Measurements from ENCODE around the gene GALM.
"Not testable (repeated sequence)": the region's sequence is repeated elsewhere in the genome, so short reads cannot be mapped to it uniquely, and the experiment has no call there.

Gene GALM

GRCh38 chr2:38682620-38683019, 16.7 kb downstream of the GALM start:
- not testable (repeated sequence) for FAIRE-seq

- no peak for FAIRE-seq
Observed at GRCh38 chr2:38683766-38684165, 17.9 kb downstream of the GALM start.

- no peak for FAIRE-seq
Observed at GRCh38 chr2:38685116-38685735, 19.3 kb downstream of the GALM start.

DNA sequence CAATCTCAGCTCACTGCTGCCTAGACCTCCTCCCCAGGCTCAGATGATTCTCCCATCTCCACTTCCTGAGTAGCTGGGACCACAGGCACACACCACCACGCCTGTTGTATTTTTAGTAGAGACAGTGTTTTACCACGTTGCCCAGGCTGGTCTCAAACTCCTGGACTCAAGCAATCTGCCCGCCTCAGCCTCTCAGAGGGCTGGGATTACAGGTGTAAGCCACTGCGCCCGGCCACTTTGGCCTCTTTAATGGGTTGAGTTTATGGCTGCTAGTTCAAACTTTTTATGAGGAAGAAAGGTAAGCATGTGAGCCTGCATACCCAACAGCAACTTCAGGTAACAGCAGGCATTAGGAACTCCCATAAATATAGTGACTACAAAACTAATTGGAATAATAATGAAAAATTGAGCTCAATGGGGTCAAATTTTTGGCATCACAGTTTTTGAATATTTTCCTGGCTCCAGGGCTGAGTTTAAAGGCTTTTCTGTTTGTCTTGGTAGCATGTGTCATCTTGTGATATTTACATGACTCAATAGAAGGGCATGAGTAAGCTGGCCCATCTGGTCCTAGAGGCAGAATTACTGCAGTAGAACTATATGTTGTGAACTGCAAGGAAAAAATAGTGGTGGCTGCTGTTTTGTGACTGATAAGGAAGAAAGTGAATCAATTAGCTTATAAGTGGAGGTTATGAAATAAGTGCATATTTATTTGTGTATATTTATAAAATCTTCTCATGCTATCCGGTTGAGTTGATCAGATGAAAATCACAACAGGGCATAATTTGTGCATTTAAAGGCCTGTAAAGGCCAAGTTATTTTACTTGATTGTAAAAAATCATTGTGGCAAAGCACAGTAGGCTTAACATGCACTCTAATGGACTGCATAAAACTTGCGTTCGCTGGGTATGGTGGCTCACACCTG, 24.8 kb downstream of the GALM start:
- no peak for FAIRE-seq

GRCh38 chr2:38691994-38692393, 26.1 kb downstream of the GALM start:
- no peak for FAIRE-seq

- FAIRE-seq: no peak
Observed at GRCh38 chr2:38692636-38693318, 26.9 kb downstream of the GALM start.

DNA sequence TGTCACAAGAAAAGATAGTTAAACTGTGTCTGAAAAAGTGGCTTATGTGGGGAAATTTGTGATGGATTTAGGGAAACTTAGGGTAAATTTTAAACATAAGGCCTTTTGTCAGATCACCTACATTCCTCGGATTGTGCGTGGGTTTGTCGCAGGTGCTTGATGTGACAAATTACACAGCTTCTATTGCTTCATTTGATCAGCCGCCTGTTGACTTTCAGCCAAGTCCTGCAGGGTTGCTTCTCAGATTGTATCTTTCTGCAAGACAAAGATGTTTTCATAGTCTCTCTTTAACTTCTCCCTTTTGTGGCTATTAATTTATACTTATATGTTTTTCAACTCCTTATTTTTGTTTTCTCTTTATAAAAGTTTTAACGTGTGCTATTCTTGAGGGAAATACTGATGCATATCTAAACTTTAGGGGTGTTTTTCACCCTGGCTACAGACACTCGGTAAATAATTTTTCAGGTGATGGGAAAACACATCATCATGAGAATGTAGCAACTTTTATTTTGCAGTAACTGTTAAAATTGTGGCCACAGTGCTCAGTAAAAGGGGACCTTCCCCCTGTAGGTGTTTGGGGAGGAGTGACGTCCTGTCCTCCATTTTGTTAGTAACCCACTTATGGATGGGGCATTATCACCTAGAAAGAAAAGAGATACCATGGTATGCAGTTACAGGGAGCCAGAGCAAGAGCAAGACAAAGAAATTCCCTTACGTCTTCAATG, 31.4 kb downstream of the GALM start:
- FAIRE-seq: no peak

- FAIRE-seq: no peak
Observed at GRCh38 chr2:38698467-38699003, 32.6 kb downstream of the GALM start.

GRCh38 chr2:38700113-38700785, 34.3 kb downstream of the GALM start:
- FAIRE-seq: no peak

GRCh38 chr2:38700881-38701458, 35.1 kb downstream of the GALM start:
- FAIRE-seq: no peak

DNA sequence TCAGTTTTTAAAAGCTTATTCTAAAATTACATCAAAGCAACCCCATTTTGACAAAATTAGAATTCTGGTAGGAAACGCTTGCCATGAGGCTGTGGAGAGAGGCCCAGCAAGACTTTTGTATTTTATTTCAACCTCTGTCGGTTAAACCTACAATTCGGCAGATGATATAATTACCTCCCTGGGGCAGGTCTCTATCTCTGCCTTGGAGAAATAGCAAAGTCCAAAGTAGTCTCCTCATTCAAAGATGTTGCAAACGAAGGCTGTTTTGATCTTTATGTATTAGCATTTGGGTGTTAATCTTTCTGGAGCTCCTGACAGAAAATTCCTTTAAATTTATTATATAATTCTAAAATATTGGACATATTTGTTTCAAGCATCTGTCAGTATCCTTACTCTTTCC, 35.6 kb downstream of the GALM start:
- no peak for FAIRE-seq

DNA sequence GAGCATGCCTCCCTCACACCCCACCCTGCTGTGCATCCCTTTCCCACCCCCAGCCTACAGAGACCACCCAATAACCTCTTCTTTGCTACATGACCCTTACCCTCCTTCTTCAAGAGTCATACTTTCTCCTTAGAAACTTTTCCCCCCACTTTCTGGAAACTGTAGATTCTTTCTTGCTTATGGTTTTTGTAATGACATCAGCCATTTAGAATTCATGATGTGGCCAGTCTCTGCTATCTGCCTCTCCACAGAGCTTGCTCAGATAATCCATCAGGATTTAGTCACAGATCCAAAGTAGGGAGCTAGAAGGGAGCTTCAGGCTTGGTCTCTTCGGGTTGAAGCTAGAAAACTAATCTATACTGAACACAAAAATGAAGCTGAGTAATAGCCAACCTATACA, 36.5 kb downstream of the GALM start:
- no peak for FAIRE-seq

GRCh38 chr2:38703336-38703735, 37.4 kb downstream of the GALM start:
- FAIRE-seq: not testable (repeated sequence)

DNA sequence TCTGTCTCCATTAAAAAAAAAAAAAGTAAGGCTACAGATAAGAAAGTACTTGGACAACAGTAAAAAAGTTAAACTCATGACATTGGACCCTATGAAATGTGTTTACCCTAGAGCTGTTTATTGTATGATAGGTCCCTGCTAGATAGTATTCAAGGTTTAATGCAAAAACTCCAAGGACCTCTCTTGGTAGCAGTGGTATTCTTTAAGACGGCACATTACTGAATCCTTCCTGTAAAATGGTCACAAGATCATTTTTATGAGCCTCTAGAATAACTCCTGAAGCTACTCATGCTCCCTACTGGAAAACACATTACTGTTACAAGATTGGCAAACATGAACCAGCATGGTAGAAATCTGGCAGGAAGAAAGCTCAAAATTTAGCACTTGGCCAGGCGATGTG, 38.8 kb downstream of the GALM start:
- FAIRE-seq: no peak

DNA sequence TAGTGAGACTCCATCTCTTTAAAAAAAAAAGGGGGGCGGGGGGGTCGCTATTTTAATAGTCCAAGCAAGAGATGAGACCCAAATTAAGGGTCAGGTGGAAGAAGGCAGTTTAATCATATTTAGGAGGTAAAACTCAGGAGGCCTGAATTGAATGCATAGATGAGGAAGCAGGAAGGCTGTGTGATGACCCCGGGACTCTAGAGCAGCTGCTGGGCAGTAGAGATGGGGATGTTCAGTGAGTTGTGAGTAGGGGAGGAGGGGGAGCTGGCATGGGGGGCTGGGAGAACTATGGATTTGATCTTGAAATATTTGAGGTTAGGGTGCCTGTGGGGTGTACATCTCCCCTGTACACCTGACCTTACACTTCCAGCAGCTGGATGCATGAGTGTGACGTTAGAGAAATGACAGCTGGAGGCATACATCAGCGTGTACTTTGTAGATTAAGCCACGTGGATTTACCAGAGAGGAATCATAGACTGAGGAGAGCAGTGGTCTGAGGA, 41.0 kb downstream of the GALM start:
- FAIRE-seq: no peak

DNA sequence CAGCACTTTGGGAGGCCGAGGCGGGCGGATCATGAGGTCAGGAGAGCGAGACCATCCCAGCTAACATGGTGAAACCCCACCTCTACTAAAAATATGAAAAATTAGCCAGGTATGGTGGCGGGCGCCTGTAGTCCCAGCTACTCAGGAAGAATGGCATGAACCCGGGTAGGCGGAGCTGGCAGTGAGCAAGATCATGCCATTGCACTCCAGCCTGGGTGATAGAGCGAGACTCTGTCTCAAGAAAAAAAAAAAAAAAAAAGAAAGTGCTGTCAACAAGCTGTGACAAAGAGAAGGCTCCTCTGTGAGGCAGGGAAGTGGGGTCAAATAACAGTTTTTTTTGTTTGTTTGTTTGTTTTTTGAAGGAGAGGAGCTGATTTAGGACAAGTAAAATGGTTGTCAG, 42.6 kb downstream of the GALM start:
- not testable (repeated sequence) for FAIRE-seq

GRCh38 chr2:38708900-38709566, 43.1 kb downstream of the GALM start:
- FAIRE-seq: no peak

DNA sequence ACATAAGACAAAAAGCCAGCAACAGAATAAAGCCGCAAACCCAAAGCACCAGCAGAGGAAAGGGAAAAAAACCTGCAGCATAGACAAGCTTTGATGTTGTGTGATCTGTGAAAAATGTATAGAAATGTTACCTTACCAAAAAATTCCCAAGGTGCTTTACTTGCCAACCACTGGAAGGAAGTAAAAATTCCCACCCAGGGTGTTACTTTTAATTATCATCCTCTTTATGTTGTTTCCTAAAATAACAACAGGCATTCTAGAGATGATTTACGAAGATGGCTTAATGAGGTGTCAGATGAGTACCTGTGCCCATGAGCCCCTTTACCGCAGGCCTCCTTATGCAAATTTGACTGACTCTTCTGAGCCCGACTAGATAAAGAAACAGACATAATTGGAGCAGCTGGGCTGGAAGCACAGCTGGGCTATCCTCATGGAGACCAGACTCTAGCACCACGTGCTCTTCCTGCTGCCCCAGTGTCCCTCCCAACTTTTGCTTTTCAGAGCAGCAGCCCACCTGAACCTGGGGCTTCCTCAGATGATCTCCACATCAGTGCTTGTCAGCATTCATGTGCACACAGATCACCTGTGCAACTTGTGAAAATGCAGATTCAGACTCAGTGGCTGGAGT, 43.8 kb downstream of the GALM start:
- no peak for FAIRE-seq

GRCh38 chr2:38711558-38711957, 45.6 kb downstream of the GALM start:
- no peak for FAIRE-seq

- FAIRE-seq: no peak
Observed at GRCh38 chr2:38712413-38712812, 46.5 kb downstream of the GALM start.
